Left ventricle myocardium inferior (tissue), 1 donor: Measurements from ENCODE around the gene LMAN1. TPM values are rescaled to one million over a fixed set of nuclear protein-coding genes. Genes with fewer than 3 reads are reported as not detected.
A peak's percentile ranks its signal among the peaks of the same experiment; 100 is the strongest.

Experiments used
- DNase-seq: peaks from one replicate; pipeline ENCODE4 v3.0.0-alpha.2; 2020
- H3K27ac ChIP-seq: fragments of 200-600 bp; replicated peaks from 2 replicates; pipeline ENCODE4 v1.8.0; 2021
- H3K27me3 ChIP-seq: fragments of 200-600 bp; 2 replicates; pipeline ENCODE4 v1.8.0; 2021; ENCODE audit warnings: low read depth
- H3K36me3 ChIP-seq: fragments of 200-600 bp; 2 replicates; pipeline ENCODE4 v1.8.0; 2021
- H3K4me1 ChIP-seq: fragments of 200-600 bp; 2 replicates; pipeline ENCODE4 v1.8.0; 2021
- H3K4me3 ChIP-seq: fragments of 200-600 bp; 2 replicates; pipeline ENCODE4 v1.8.0; 2021; ENCODE audit warnings: mild to moderate bottlenecking, moderate library complexity
- H3K9me3 ChIP-seq: fragments of 200-600 bp; replicated peaks from 2 replicates; pipeline ENCODE4 v1.8.0; 2021
- intact Hi-C: fragments of 100-400 bp; cut with micrococcal nuclease; formaldehyde crosslinking; loops from one replicate; pipeline ENCODE4 v1.11.0; 2022
- total RNA-seq: library from RNA; stranded (reverse); fragmentation: NEBNext Ultra II Directional; extraction: Animal tissue kit (Norgen Biotek cat#: 25700); gene quantifications from one replicate; pipeline ENCODE4 v1.2.1, GENCODE V29; 2021
- TF ChIP-seq, protein P1 (sequence below): fragments of 200-600 bp; IDR thresholded peaks from 2 replicates; pipeline ENCODE4 v1.8.0; 2021; ENCODE audit warnings: antibody characterized with exemption, mild to moderate bottlenecking, borderline replicate concordance
- donor health status: DM: no; HTN: yes; CAD: no; lungs with severe emphysema.

Gene LMAN1
- total RNA-seq, 1 donor from 2014 or later, result 56.8 TPM

DNA sequence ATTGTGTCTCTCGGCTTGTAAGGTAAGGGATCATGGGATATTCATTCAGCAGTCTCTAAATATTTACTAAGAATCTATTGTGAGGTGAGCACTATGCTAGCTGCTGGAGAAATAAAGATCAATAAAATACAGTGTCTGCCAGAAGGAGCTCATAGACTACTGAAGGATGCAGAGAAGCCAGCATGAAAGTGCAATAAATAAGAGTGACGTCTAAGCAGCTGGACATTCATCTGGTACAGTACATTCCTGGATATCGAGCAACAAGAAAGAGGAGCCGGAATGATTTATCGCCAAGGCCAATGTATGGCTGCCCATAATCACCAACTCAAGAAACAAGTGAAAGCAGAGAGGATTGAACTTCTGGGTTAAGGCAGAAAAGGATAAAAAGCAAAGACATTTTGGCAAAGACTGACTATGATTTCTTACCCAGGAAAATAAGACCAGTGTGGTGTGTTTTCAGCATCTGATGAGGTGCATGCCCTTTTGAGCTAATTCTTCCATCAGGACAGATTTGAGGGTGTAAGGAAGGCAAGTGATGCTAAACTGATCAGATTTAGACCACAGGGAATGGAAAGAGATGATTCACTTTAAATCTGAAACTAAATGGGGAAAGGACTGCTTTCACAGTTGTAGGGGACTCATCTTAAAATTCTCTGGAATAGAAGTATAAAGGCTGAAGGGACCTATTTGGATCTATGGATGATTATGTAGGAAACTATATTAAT, 18.7 kb upstream of the LMAN1 start:
- Histone ChIP-seq H3K27me3 (peaks cover 25% of the 10 kb centered on the region), H3K9me3 (no peaks in the 10 kb centered on the region), H3K36me3 (no peaks in the 10 kb centered on the region), H3K4me1 (peaks cover 7% of the 10 kb centered on the region), H3K4me3 (no peak overlapping the region), H3K27ac (peak overlapping the region; percentile 6)
- intact Hi-C loops, result no loop called here
- TF ChIP-seq, protein P1, sequence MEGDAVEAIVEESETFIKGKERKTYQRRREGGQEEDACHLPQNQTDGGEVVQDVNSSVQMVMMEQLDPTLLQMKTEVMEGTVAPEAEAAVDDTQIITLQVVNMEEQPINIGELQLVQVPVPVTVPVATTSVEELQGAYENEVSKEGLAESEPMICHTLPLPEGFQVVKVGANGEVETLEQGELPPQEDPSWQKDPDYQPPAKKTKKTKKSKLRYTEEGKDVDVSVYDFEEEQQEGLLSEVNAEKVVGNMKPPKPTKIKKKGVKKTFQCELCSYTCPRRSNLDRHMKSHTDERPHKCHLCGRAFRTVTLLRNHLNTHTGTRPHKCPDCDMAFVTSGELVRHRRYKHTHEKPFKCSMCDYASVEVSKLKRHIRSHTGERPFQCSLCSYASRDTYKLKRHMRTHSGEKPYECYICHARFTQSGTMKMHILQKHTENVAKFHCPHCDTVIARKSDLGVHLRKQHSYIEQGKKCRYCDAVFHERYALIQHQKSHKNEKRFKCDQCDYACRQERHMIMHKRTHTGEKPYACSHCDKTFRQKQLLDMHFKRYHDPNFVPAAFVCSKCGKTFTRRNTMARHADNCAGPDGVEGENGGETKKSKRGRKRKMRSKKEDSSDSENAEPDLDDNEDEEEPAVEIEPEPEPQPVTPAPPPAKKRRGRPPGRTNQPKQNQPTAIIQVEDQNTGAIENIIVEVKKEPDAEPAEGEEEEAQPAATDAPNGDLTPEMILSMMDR, result no peak
- no peak for DNase-seq

DNA sequence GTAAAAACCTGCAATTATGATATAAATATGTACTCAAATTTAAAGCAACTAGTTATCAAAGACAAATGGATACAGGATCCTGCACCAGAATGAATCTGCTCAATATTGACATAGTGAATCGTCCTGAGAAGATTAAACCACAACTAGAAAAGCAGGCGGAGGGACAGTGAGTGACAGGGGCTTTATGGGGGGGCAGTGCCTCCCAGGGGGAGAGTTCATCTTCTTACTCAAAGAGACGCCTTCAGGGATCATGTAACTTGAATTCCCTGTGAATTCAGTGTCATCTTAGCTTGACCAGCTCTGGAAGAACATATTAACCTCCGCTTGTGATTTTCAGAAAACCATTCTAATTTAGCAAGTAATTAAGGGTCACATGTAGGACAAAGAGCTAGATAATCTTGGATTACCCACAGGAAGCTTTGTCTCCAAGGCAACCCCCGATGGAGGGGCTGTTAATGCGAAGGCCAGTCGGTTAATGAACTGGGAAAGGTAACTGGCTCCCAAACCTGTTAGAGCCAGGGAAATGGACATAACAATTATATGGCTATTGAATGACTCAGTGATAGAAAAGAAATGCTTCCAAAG, 17.4 kb upstream of the LMAN1 start:
- Histone ChIP-seq H3K4me1 (peaks cover 7% of the 10 kb centered on the region), H3K36me3 (no peaks in the 10 kb centered on the region), H3K4me3 (no peak overlapping the region), H3K27me3 (peaks cover 38% of the 10 kb centered on the region), H3K9me3 (no peaks in the 10 kb centered on the region), H3K27ac (peak overlapping the region; percentile 20)
- TF ChIP-seq, protein P1, result no peak
- intact Hi-C loops, result no loop called here
- DNase-seq, result no peak

DNA sequence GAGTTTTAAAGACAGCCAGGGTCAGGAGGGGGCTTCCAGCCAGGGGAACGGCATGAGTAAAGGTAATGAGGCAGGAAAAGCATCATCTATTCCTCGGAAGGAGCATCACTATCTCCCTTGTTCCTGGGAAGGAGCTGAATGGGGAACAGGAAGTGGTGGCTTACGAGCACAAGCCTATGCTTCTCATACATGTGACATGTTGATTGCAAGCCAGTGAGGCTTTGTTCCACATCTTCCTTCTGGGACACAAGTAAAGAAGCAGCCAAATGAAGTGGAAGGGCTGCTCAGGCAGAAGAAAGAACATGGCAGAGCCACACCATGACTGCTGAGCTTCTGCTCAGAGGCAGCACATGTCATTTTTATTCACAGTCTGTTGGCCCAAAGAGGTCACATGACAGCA, 15.1 kb upstream of the LMAN1 start:
- peaks cover 7% of the 10 kb centered on the region for H3K4me1 ChIP-seq
- intact Hi-C loops, result no loop called here
- TF ChIP-seq, protein P1, result no peak
- H3K9me3 ChIP-seq, result no peaks in the 10 kb centered on the region
- no peaks in the 10 kb centered on the region for H3K36me3 ChIP-seq
- no peak overlapping the region for H3K4me3 ChIP-seq
- peaks cover 50% of the 10 kb centered on the region for H3K27me3 ChIP-seq
- no peak overlapping the region for H3K27ac ChIP-seq
- DNase-seq, result no peak

DNA sequence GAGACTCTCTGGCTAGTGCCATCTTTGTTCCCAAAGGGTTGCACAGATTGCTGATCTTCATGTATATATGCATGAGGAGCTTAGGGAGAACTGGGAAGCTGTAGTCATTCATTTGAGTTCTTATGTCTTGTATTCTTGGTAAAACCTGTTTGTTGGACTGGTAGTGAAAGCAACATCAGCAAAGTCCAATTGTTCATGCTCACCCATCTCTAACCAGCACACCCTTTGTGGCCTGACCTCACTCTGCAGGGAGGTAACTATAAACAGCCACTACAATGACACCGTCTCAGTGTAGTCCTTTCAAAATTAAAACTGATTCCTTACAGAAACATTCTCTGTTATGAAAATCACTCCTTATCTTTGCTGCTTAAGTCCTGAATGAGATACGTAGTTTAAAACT, 13.9 kb upstream of the LMAN1 start:
- H3K27me3 ChIP-seq, result peaks cover 46% of the 10 kb centered on the region
- H3K4me3 ChIP-seq, result no peak overlapping the region
- no peak for DNase-seq
- no peaks in the 10 kb centered on the region for H3K36me3 ChIP-seq
- H3K9me3 ChIP-seq, result no peaks in the 10 kb centered on the region
- intact Hi-C loops, result no loop called here
- no peak overlapping the region for H3K27ac ChIP-seq
- peaks cover 7% of the 10 kb centered on the region for H3K4me1 ChIP-seq
- TF ChIP-seq, protein P1, result no peak

DNA sequence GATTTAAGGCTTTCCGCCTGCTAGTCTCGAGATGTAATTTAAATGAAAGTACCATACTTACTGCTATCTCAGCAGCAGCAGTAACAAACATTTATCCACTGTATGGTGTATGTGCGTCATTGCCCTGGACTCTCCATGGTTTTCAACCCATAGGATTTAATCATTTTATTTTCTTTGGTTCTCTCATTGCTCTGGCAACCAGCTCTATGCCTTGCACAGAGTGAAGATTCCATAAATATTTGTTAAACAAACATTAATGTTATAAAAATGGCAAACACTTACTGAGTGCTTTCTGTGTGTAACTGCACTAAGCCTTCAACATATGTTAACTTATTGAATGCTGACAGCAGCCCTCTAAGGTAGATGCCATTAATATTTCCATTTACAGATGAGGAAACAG, 1.3 kb upstream of the LMAN1 start:
- Histone ChIP-seq H3K4me1 (peaks cover 44% of the 10 kb centered on the region), H3K36me3 (peaks cover 8% of the 10 kb centered on the region), H3K4me3 (peak overlapping the region; percentile 96), H3K27me3 (no peaks in the 10 kb centered on the region), H3K9me3 (no peaks in the 10 kb centered on the region), H3K27ac (no peak overlapping the region)
- intact Hi-C loops, result no loop called here
- TF ChIP-seq, protein P1, result no peak
- DNase-seq, result no peak
